RWPE2 (cell line): ENCODE results near the gene ARHGEF37.

ENCODE experiments used
- ATAC-seq: fragments of 200-7000 bp; cut with Tn5 transposase; 3 replicates; pipeline ENCODE4 v1.9.1; 2021; ENCODE audit warnings: low read depth
- DNase-seq: peaks from one replicate; pipeline ENCODE4 v3.0.0-alpha.2; 2020; ENCODE audit warnings: low spot score
- H3K27ac ChIP-seq: fragments of 450-650 bp; 2 replicates; pipeline ENCODE4 v1.5.1; 2017; ENCODE audit warnings: mild to moderate bottlenecking; ENCODE audit not compliant: poor library complexity, severe bottlenecking
- H3K27me3 ChIP-seq: fragments of 250-450 bp; sonication (Bioruptor Pico); 2 replicates; pipeline ENCODE4 v1.5.1; 2021; ENCODE audit warnings: mild to moderate bottlenecking, moderate library complexity; ENCODE audit not compliant: insufficient read depth, poor library complexity, severe bottlenecking
- H3K36me3 ChIP-seq: fragments of 250-450 bp; sonication (Bioruptor Pico); 2 replicates; pipeline ENCODE4 v1.5.1; 2020; ENCODE audit warnings: low read depth, mild to moderate bottlenecking, moderate library complexity
- H3K4me1 ChIP-seq: fragments of 250-450 bp; sonication (Bioruptor Pico); 2 replicates; pipeline ENCODE4 v1.5.1; 2021; ENCODE audit warnings: mild to moderate bottlenecking, moderate library complexity; ENCODE audit not compliant: insufficient read depth, poor library complexity, severe bottlenecking
- H3K4me3 ChIP-seq: fragments of 250-450 bp; sonication (Bioruptor Pico); 2 replicates; pipeline ENCODE4 v1.5.1; 2021; ENCODE audit warnings: mild to moderate bottlenecking, moderate library complexity; ENCODE audit not compliant: severe bottlenecking
- H3K9me3 ChIP-seq: fragments of 250-450 bp; sonication (Bioruptor Pico); 2 replicates; pipeline ENCODE4 v1.5.1; 2021; ENCODE audit warnings: mild to moderate bottlenecking, moderate library complexity; ENCODE audit not compliant: severe bottlenecking
- TF ChIP-seq, protein P1 (sequence below): fragments of 450-650 bp; IDR thresholded peaks from one replicate; pipeline ENCODE4 v1.5.1; 2017; ENCODE audit warnings: mild to moderate bottlenecking, moderate library complexity; ENCODE audit not compliant: poor library complexity, severe bottlenecking

Gene ARHGEF37

DNA sequence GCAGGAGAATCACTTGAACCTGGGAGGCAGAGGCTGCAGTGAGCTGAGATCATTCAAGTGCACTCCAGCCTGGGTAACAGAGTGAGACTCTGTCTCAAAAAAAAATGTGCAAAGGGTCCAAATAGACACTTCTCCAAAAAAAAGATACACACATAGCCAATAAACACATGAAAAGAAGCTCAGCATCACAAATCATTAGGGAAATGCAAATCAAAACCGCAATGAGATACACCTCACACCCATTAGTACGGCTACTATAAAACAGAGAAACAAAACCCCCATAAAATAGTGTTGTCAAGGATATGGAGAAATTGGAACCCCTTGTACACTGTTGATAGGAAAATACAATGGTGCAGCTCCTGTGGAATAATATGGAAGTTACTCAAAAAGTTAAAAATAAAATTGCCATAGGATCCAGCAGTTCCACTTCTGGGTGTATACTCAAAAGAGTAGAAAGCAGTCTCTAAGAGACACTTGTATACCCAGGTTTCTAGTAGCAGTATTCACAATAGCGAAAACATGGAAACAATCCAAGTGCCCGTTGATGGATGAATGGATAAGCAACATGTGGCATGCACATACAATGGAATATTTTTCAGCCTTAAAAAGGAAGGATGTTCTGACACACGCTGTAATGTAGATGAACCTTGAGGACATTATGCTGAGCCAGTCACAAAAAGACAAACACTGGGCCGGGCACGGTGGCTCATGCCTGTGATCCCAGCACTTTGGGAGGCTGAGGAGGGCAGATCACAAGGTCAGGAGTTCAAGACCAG is 91.6 kb downstream of the ARHGEF37 start:
- TF ChIP-seq, protein P1, sequence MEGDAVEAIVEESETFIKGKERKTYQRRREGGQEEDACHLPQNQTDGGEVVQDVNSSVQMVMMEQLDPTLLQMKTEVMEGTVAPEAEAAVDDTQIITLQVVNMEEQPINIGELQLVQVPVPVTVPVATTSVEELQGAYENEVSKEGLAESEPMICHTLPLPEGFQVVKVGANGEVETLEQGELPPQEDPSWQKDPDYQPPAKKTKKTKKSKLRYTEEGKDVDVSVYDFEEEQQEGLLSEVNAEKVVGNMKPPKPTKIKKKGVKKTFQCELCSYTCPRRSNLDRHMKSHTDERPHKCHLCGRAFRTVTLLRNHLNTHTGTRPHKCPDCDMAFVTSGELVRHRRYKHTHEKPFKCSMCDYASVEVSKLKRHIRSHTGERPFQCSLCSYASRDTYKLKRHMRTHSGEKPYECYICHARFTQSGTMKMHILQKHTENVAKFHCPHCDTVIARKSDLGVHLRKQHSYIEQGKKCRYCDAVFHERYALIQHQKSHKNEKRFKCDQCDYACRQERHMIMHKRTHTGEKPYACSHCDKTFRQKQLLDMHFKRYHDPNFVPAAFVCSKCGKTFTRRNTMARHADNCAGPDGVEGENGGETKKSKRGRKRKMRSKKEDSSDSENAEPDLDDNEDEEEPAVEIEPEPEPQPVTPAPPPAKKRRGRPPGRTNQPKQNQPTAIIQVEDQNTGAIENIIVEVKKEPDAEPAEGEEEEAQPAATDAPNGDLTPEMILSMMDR, result no peak
- Histone ChIP-seq H3K27ac (no peak overlapping the region), H3K36me3 (no peaks in the 10 kb centered on the region), H3K27me3 (no peaks in the 10 kb centered on the region), H3K4me1 (peaks cover 6% of the 10 kb centered on the region), H3K9me3 (no peaks in the 10 kb centered on the region), H3K4me3 (no peak overlapping the region)
- ATAC-seq (no peak), DNase-seq (no peak)

DNA sequence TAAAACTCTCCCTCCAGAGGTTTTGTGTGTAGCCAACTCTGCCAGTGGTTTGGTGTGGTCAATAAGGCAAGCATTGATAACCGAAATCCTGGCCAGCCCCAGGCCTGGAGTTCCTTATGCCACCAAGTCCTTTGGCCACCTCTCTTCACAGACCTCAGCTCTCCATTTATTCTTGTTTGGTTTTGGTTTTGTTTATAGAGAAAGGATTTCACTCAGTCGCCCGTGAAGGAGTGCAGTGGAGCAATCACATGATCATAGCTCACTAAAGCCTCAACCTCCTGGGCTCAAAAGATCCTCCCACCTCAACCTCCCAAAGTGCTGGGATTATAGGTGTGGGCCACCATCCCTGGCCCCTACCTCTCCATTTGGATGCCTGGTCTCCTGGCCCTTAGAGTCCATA is 93.4 kb downstream of the ARHGEF37 start:
- Histone ChIP-seq H3K36me3 (no peaks in the 10 kb centered on the region), H3K4me3 (no peak overlapping the region), H3K27me3 (no peaks in the 10 kb centered on the region), H3K27ac (no peak overlapping the region), H3K9me3 (no peaks in the 10 kb centered on the region), H3K4me1 (peaks cover 6% of the 10 kb centered on the region)
- TF ChIP-seq, protein P1, result no peak
- DNase-seq, result no peak
- no peak for ATAC-seq

DNA sequence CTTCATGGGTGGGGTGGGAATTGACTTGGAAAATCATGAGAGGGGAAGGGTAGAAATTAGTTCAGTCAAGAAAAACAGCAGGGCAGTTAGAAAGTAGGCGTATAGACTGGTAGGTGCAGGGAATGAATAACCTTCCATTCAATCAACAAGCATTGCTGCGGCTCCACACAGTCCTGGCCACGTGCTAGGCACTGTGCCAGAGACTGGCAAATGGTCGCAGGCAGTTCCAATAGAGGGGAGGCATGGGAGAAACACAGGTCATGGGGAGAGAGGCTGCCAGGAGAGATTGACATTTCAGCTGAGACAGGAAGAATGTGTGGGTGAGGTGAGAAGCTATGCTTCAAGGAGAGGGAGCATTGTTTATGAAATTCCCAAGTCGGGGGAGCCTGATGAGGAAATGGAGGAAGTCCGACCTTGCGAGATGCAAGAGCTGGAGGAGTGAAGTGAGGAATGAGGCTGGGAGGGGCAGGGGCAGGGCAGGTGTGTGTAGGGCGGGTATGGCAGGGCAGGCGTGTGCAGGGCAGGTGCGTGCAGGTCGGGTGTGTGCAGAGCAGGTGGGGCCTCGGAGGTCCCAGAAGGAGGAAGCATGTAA is 94.4 kb downstream of the ARHGEF37 start:
- Histone ChIP-seq H3K4me1 (peaks cover 6% of the 10 kb centered on the region), H3K4me3 (no peak overlapping the region), H3K36me3 (no peaks in the 10 kb centered on the region), H3K27ac (no peak overlapping the region), H3K27me3 (no peaks in the 10 kb centered on the region), H3K9me3 (no peaks in the 10 kb centered on the region)
- ATAC-seq, result peak; percentile 40
- no peak for DNase-seq
- TF ChIP-seq, protein P1, result no peak

DNA sequence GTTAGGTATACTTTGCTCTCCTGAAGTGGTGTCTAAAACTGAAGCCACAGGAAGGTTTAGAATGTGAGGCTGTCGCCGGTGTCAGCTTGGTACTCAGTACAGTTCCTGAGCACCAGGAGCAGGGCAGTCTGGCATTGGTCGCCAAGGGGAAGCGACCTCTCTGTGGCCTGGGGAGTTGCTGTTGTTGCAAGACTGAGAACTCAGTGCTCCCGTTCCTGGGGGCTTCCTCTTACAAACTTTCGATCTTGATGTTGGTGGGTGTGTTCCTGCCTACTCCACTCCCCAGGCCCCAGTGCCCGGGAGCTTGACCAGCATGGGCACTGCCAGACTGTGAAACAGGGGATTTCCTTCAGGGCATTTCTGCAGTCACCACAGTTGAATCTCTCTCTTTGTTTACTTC is 96.4 kb downstream of the ARHGEF37 start:
- DNase-seq (no peak), ATAC-seq (no peak)
- no peaks in the 10 kb centered on the region for H3K9me3 ChIP-seq
- peaks cover 6% of the 10 kb centered on the region for H3K4me1 ChIP-seq
- TF ChIP-seq, protein P1, result no peak
- H3K4me3 ChIP-seq, result no peak overlapping the region
- no peaks in the 10 kb centered on the region for H3K36me3 ChIP-seq
- H3K27ac ChIP-seq, result no peak overlapping the region
- no peaks in the 10 kb centered on the region for H3K27me3 ChIP-seq
